Measurements from ENCODE around the gene ZNF770. TPM values are rescaled to one million over a fixed set of nuclear protein-coding genes. Genes with fewer than 3 reads are reported as not detected.

ZNF770 gene
- 27.4 and 36.8 TPM in 2 replicates for total RNA-seq (ENCODE audit: low replicate concordance)

DNA sequence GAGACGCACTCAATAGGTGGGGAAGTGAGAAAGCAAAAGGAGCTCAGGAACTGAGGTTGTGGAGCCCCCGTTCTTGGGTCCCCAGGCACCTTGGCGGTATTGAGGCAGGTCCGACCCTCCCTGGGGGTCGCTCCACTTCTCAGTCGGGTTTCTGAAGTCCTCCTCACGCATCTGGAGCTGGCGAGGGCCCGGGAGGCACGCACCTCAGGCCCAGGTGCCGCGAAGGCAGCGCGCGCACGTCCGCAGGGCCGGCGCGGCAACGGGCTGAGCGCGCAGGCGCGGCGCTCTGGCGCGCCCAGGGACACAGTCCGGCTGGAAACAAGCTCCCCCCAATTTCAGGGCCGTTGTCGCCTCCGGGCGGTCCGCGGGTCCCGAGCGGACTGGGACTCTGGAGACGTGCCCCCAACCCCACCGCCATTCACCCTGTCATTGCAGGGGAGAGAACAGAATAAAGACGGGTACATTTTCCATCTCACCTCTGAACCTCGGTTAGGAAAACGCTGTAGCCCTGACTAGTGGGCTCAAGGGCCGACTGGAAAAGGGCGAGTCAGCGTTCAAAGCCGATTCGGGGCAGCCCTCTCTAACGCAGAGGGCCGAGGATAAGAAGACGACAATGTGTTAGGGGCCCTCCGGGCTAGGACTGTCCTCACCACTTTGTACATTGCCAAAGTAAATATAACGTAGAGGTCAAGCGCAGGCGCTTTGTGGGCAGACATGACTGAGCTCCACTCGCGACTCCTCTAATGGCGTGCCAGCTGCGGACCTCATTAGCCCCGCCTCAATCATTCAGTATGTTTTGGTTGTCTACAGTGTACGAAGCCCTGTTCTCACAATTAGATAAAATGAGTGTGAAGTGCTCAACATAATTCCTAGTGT is at the start of gene ZNF770:
TSS of gene ZNF770 (minus strand) at position 261 of the 876 bp plus-strand sequence. CDS start 4,853 bp downstream, outside the sequence.
- TF ChIP-seq, protein P1, sequence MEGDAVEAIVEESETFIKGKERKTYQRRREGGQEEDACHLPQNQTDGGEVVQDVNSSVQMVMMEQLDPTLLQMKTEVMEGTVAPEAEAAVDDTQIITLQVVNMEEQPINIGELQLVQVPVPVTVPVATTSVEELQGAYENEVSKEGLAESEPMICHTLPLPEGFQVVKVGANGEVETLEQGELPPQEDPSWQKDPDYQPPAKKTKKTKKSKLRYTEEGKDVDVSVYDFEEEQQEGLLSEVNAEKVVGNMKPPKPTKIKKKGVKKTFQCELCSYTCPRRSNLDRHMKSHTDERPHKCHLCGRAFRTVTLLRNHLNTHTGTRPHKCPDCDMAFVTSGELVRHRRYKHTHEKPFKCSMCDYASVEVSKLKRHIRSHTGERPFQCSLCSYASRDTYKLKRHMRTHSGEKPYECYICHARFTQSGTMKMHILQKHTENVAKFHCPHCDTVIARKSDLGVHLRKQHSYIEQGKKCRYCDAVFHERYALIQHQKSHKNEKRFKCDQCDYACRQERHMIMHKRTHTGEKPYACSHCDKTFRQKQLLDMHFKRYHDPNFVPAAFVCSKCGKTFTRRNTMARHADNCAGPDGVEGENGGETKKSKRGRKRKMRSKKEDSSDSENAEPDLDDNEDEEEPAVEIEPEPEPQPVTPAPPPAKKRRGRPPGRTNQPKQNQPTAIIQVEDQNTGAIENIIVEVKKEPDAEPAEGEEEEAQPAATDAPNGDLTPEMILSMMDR (IDR thresholded peaks at IDR 0.05; ENCODE audit: insufficient read depth, low read length) = no peak
- DNase-seq (ENCODE audit: low read depth) = peak; percentile 76
- peak within 1 kb of the TSS; percentile 95 for H3K4me3 ChIP-seq (ENCODE audit: low read depth, low read length)

DNA sequence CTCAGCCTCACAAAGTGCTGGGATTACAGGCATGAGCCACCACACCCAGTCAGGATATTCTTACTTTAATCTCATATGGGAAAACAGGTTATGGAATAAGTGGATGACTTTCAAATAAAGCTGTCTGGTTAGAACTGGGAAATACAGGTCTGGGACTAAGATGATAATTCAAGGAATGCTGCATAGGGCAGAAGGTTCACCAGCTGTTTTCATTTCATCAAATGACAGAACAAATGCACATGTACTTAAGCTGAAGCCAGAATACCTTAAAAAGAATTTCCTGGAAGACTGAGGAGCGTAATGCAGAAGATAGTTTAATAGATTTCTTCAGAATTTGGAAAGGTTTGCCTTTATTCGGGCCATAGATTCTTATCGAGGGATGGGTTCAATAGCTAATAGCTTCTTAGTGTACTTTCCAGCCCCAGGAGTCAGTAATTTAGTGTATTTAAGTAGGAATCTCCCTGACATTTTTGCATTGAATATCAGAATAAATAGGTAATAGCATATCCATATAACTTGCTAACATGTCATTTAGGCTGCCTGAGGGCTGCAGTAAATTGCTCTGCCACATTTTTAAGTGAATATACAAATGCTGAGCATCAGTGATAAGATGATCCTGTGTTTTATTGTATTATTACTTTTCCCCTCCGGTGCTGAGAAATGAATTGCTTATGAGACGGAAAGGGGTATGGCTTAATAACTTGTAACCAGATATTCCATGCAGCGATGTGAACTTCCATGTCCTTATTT is 40.3 kb upstream of the ZNF770 start:
- TF ChIP-seq, protein P1 (IDR thresholded peaks at IDR 0.05; ENCODE audit: insufficient read depth, low read length) = no peak
- no peak for DNase-seq (ENCODE audit: low read depth)
- no peak overlapping the region for H3K4me3 ChIP-seq (ENCODE audit: low read depth, low read length)

- TF ChIP-seq, protein P1 (IDR thresholded peaks at IDR 0.05; ENCODE audit: insufficient read depth, low read length) = no peak
- no peak for DNase-seq (ENCODE audit: low read depth)
- no peak overlapping the region for H3K4me3 ChIP-seq (ENCODE audit: low read depth, low read length)
Observed at GRCh38 chr15:35023804-35024203, 35.7 kb upstream of the ZNF770 start.

- H3K4me3 ChIP-seq (ENCODE audit: low read depth, low read length) = no peak overlapping the region
- no peak for DNase-seq (ENCODE audit: low read depth)
- TF ChIP-seq, protein P1 (IDR thresholded peaks at IDR 0.05; ENCODE audit: insufficient read depth, low read length) = no peak
Observed at GRCh38 chr15:35020974-35021373, 32.9 kb upstream of the ZNF770 start.

DNA sequence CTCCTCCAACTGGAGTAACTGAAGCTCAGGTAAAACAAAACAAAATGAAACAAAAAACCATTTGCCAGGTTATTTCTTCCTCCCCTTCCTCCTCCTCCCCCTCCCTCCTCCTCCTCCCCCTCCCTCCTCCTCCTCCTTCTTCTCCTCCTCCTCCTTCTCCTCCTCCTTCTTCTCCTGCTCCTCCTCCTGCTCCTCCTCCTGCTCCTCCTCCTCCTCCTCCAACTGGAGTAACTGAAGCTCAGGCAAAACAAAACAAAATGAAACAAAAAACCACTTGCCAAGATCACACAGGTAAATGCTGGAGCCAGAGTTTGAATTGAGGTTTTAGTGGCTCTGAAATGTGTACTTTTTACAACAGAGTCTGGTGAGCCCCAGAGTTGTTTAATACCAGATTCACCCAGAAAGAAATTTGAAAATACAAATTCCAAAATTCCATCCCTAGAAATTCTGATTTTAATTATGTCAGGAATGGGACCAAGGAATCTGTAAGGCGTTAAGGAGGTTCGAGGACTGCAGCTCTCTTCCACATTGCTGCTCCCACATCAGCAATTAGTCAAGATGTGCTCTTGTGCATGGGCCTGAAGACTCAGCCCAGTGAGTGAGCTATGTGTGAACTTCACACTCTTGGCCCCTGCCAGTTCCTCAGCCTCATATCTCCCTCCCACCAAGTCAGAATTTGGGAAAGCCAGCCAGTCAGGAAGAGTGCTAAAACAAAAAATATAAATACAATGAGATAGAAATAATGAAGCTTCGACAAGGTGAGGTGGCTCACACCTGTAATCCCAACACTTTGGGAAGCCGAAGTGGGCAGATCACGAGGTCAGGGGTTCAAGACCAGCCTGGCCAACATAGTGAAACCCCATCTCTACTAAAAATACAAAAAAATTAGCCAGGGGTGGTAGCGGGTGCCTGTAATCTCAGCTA is 31.6 kb upstream of the ZNF770 start:
- DNase-seq (ENCODE audit: low read depth) = peak; percentile 30
- H3K4me3 ChIP-seq (ENCODE audit: low read depth, low read length) = no peak overlapping the region
- TF ChIP-seq, protein P1 (IDR thresholded peaks at IDR 0.05; ENCODE audit: insufficient read depth, low read length) = no peak

- no peak for DNase-seq (ENCODE audit: low read depth)
- H3K4me3 ChIP-seq (ENCODE audit: low read depth, low read length) = no peak overlapping the region
- TF ChIP-seq, protein P1 (IDR thresholded peaks at IDR 0.05; ENCODE audit: insufficient read depth, low read length) = no peak
Observed at GRCh38 chr15:35014241-35014640, 26.2 kb upstream of the ZNF770 start.
